Esophagus muscularis mucosa (tissue), 4 donors: ENCODE measurements around the gene PPFIA3.

Source experiments
- EP300 ChIP-seq: sonication (generic); formaldehyde crosslinking; IDR thresholded peaks from one replicate; pipeline ENCODE4 v1.6.1; 2017; ENCODE audit warnings: antibody characterized with exemption
- POLR2AphosphoS5 ChIP-seq, 2 donors: sonication (generic); formaldehyde crosslinking; IDR thresholded peaks; one replicate each; pipeline ENCODE4 v1.6.1; 2017; ENCODE audit warnings: antibody characterized with exemption in 2 of 2
- TF ChIP-seq, protein P1 (sequence below), 3 experiments: fragments of 200-600 bp in 2 of 3; fragments of 450-650 bp in 1 of 3; sonication (generic) in 2 of 3; IDR thresholded peaks; one replicate each; pipeline ENCODE4 v1.5.1; 2017 to 2019; ENCODE audit warnings: antibody characterized with exemption in 3 of 3, mild to moderate bottlenecking in 2 of 3, moderate library complexity in 1 of 3

DNA sequence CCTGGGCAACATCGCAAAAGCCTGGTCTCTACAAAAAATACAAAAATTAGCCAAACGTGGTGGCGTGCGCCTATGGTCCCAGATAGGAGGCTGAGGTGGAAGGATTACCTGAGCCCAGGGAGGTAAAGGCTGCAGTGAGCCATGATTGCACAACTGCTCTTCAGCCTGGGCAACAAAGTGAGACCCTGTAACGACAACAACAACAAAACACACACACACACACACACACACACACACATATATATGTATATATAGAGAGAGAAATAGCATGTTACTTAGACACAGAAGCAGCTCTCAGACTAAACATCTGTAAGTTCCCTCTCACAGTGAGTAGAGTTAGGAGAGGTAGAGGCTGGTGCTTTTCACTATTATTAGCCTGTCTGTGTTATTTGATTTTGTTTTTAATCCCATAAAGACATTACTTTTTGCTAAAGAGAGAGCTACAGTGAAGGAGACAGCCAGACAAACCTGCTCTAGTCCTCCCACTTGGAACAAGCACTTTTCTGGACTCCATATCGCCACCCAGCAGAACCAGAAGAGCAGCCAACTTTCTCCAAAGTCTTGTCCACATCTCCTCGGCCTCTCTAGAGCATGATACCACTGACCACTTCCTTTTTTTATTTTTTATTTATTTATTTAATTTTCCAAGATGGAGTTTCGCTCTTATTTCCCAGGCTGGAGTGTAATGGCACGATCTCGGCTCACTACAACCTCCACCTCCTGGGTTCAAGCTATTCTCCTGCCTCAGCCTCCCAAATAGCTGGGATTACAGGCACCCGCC is 7.9 kb upstream of the PPFIA3 start:
- TF ChIP-seq, protein P1, sequence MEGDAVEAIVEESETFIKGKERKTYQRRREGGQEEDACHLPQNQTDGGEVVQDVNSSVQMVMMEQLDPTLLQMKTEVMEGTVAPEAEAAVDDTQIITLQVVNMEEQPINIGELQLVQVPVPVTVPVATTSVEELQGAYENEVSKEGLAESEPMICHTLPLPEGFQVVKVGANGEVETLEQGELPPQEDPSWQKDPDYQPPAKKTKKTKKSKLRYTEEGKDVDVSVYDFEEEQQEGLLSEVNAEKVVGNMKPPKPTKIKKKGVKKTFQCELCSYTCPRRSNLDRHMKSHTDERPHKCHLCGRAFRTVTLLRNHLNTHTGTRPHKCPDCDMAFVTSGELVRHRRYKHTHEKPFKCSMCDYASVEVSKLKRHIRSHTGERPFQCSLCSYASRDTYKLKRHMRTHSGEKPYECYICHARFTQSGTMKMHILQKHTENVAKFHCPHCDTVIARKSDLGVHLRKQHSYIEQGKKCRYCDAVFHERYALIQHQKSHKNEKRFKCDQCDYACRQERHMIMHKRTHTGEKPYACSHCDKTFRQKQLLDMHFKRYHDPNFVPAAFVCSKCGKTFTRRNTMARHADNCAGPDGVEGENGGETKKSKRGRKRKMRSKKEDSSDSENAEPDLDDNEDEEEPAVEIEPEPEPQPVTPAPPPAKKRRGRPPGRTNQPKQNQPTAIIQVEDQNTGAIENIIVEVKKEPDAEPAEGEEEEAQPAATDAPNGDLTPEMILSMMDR (IDR thresholded peaks at IDR 0.05) = no peak
- no peak for TF ChIP-seq POLR2AphosphoS5 (IDR thresholded peaks at IDR 0.05)
- no peak for TF ChIP-seq EP300
